GM23338 (cell line): ENCODE measurements around the gene AP5Z1.

Source experiments
- CREB1 ChIP-seq: fragments of 250-450 bp; sonication (Bioruptor Pico); IDR thresholded peaks from 2 replicates; pipeline ENCODE4 v1.5.0; 2020; ENCODE audit warnings: low read depth, mild to moderate bottlenecking, moderate library complexity
- EZH2 ChIP-seq: fragments of 200-600 bp; sonication (generic); IDR thresholded peaks from one replicate; pipeline ENCODE4 v1.8.0; 2017; ENCODE audit warnings: antibody characterized with exemption, mild to moderate bottlenecking, low read depth; ENCODE audit not compliant: unreplicated experiment
- EZH2phosphoT487 ChIP-seq: fragments of 200-600 bp; sonication (generic); IDR thresholded peaks from one replicate; pipeline ENCODE4 v1.8.1; 2018; ENCODE audit warnings: antibody characterized with exemption; ENCODE audit not compliant: unreplicated experiment
- JUNB ChIP-seq: IDR thresholded peaks from one replicate; pipeline ENCODE4 v1.6.1; 2016; ENCODE audit warnings: antibody characterized with exemption; ENCODE audit not compliant: unreplicated experiment
- POLR2AphosphoS5 ChIP-seq: IDR thresholded peaks from 2 replicates; pipeline ENCODE4 v1.6.1; 2016; ENCODE audit warnings: antibody characterized with exemption, low read depth
- STAT1 ChIP-seq: IDR thresholded peaks from one replicate; pipeline ENCODE4 v1.6.1; 2016; ENCODE audit warnings: antibody characterized with exemption; ENCODE audit not compliant: unreplicated experiment
- ZNF114 ChIP-seq: fragments of 250-450 bp; sonication (Bioruptor Pico); IDR thresholded peaks from 2 replicates; pipeline ENCODE4 v1.5.0; 2020; ENCODE audit warnings: mild to moderate bottlenecking, moderate library complexity
- ZNF331 ChIP-seq: fragments of 250-450 bp; sonication (Bioruptor Pico); IDR thresholded peaks from 2 replicates; pipeline ENCODE4 v1.5.0; 2020; ENCODE audit warnings: low read depth, mild to moderate bottlenecking, moderate library complexity
- TF ChIP-seq, protein P1 (sequence below), 2 experiments: fragments of 200-600 bp in 1 of 2; sonication (generic) in 1 of 2; conservative IDR thresholded peaks; 2 replicates each; pipeline versions ENCODE4 v1.5.1 to v1.6.1; 2016 to 2017; ENCODE audit warnings: antibody characterized with exemption in 2 of 2, low read depth in 2 of 2, mild to moderate bottlenecking in 2 of 2, moderate library complexity in 1 of 2
- TF ChIP-seq, protein P2 (sequence below): IDR thresholded peaks from one replicate; pipeline ENCODE4 v1.6.1; 2018; ENCODE audit warnings: antibody characterized with exemption; ENCODE audit not compliant: unreplicated experiment
- TF ChIP-seq, protein P3 (sequence below): IDR thresholded peaks from 2 replicates; pipeline ENCODE4 v1.6.1; 2016; ENCODE audit warnings: antibody characterized with exemption

DNA sequence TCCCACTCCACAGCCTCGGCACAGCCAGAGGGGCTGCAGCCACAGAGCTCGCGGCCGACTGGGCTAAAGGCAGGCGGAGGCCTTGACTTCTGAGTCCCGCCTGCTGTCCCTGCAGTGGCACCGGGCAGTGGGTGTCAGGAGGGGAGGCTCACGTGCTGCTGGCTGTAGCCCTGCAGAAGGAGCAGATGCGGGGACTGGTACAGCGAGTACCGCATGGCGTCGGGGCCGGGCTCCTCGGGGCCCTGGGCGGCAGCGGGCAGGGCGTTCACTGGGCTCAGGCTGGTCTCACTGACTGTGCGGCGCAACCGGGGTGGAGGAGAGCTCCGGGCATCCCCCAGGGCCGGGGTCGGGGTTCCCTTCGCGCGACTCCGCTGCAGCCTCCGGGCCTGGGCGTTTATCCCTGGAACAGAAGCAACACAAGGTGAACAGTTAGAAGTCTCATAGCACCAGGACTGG, 60.8 kb downstream of the AP5Z1 start:
- TF ChIP-seq, protein P1, sequence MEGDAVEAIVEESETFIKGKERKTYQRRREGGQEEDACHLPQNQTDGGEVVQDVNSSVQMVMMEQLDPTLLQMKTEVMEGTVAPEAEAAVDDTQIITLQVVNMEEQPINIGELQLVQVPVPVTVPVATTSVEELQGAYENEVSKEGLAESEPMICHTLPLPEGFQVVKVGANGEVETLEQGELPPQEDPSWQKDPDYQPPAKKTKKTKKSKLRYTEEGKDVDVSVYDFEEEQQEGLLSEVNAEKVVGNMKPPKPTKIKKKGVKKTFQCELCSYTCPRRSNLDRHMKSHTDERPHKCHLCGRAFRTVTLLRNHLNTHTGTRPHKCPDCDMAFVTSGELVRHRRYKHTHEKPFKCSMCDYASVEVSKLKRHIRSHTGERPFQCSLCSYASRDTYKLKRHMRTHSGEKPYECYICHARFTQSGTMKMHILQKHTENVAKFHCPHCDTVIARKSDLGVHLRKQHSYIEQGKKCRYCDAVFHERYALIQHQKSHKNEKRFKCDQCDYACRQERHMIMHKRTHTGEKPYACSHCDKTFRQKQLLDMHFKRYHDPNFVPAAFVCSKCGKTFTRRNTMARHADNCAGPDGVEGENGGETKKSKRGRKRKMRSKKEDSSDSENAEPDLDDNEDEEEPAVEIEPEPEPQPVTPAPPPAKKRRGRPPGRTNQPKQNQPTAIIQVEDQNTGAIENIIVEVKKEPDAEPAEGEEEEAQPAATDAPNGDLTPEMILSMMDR (conservative IDR thresholded peaks at IDR 0.05; ENCODE audit: low read depth in 2 of 2): no peak
- TF ChIP-seq EZH2 (no peak), POLR2AphosphoS5 (no peak), ZNF114 (CRISPR knock-in tag) (no peak), ZNF331 (CRISPR knock-in tag) (no peak), CREB1 (CRISPR knock-in tag) (no peak), EZH2phosphoT487 (no peak), STAT1 (no peak), JUNB (no peak)
- TF ChIP-seq, protein P2, sequence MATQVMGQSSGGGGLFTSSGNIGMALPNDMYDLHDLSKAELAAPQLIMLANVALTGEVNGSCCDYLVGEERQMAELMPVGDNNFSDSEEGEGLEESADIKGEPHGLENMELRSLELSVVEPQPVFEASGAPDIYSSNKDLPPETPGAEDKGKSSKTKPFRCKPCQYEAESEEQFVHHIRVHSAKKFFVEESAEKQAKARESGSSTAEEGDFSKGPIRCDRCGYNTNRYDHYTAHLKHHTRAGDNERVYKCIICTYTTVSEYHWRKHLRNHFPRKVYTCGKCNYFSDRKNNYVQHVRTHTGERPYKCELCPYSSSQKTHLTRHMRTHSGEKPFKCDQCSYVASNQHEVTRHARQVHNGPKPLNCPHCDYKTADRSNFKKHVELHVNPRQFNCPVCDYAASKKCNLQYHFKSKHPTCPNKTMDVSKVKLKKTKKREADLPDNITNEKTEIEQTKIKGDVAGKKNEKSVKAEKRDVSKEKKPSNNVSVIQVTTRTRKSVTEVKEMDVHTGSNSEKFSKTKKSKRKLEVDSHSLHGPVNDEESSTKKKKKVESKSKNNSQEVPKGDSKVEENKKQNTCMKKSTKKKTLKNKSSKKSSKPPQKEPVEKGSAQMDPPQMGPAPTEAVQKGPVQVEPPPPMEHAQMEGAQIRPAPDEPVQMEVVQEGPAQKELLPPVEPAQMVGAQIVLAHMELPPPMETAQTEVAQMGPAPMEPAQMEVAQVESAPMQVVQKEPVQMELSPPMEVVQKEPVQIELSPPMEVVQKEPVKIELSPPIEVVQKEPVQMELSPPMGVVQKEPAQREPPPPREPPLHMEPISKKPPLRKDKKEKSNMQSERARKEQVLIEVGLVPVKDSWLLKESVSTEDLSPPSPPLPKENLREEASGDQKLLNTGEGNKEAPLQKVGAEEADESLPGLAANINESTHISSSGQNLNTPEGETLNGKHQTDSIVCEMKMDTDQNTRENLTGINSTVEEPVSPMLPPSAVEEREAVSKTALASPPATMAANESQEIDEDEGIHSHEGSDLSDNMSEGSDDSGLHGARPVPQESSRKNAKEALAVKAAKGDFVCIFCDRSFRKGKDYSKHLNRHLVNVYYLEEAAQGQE: no peak
- TF ChIP-seq, protein P3, sequence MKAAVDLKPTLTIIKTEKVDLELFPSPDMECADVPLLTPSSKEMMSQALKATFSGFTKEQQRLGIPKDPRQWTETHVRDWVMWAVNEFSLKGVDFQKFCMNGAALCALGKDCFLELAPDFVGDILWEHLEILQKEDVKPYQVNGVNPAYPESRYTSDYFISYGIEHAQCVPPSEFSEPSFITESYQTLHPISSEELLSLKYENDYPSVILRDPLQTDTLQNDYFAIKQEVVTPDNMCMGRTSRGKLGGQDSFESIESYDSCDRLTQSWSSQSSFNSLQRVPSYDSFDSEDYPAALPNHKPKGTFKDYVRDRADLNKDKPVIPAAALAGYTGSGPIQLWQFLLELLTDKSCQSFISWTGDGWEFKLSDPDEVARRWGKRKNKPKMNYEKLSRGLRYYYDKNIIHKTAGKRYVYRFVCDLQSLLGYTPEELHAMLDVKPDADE: no peak
